ENCODE results near the gene SORT1.
A peak's percentile ranks its signal among the peaks of the same experiment; 100 is the strongest.
"Not testable (repeated sequence)": the region's sequence is repeated elsewhere in the genome, so short reads cannot be mapped to it uniquely, and the experiment has no call there.

The SORT1 gene

GRCh38 chr1:109295712-109296415, 101.9 kb downstream of the SORT1 start:
- no peak for DNase-seq

GRCh38 chr1:109294481-109294880, 103.2 kb downstream of the SORT1 start:
- DNase-seq, result no peak

- DNase-seq, result no peak
Observed at GRCh38 chr1:109293026-109293425, 104.7 kb downstream of the SORT1 start.

GRCh38 chr1:109292364-109292763, 105.4 kb downstream of the SORT1 start:
- DNase-seq, result no peak

GRCh38 chr1:109290998-109291397, 106.7 kb downstream of the SORT1 start:
- no peak for DNase-seq

GRCh38 chr1:109290137-109290536, 107.6 kb downstream of the SORT1 start:
- no peak for DNase-seq

GRCh38 chr1:109286762-109287161, 111.0 kb downstream of the SORT1 start:
- not testable (repeated sequence) for DNase-seq

- no peak for DNase-seq
Observed at GRCh38 chr1:109283748-109284600, 113.7 kb downstream of the SORT1 start.

GRCh38 chr1:109282952-109283747, 114.6 kb downstream of the SORT1 start, which contains the start of gene PSRC1:
Gene PSRC1, minus strand, starts transcription at chr1:109283145.
- DNase-seq, result peak; percentile 84

GRCh38 chr1:109282497-109282951, 115.2 kb downstream of the SORT1 start:
- no peak for DNase-seq

GRCh38 chr1:109281680-109282496, 115.8 kb downstream of the SORT1 start:
- no peak for DNase-seq

GRCh38 chr1:109280862-109281261, 116.9 kb downstream of the SORT1 start:
- DNase-seq, result no peak

GRCh38 chr1:109279615-109280278, 118.0 kb downstream of the SORT1 start:
- DNase-seq, result no peak

- DNase-seq, result peak; percentile 48
Observed at GRCh38 chr1:109277434-109278204, 120.1 kb downstream of the SORT1 start.

GRCh38 chr1:109275706-109276345, 121.9 kb downstream of the SORT1 start:
- no peak for DNase-seq

GRCh38 chr1:109274533-109275476, 122.9 kb downstream of the SORT1 start:
- no peak for DNase-seq

- no peak for DNase-seq
Observed at GRCh38 chr1:109273570-109274288, 124.0 kb downstream of the SORT1 start.

GRCh38 chr1:109272831-109273547, 124.7 kb downstream of the SORT1 start:
- no peak for DNase-seq

All from T-helper 9 cell (primary cell).